ENCODE data around the gene EPB41L2.

The EPB41L2 gene

DNA sequence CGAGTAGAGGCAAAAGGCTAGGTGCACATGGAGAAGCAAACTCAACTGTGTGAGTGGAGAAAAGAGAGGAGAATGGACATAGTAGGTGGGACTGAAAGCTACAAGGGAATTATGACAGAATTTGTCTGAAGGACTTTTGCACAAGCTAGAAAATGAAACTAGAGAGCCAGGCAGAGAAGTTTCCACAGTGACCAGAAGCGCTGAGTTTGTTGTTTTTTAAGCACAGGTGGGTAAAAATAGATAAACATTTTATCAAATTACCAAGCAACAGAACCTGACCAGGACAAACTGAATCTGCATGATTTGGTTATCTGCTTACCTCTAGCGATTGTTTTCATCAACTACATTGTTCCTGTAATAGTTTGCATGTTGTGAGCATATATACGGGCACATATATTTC lies 197.3 kb downstream of the EPB41L2 start:
- no peak for DNase-seq (ENCODE audit: low read depth in 3 of 3)

DNA sequence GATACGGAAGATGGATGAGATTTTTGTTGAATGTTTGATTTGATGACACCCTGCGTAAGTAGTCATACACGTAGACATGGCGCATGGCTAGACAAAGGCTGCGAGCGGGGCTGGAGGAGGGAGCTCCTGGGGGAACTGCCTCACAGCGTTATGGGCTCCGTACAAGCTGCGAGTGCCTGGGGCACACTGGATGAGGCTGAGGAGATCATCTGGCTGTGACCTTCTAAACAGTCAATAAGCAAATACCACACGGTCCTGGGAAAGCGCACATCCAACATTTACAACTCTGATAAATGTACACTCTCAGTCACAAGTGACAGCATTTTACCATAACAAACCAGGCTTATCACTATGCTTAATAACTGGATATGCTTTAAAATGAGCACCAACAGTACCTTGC lies 198.7 kb downstream of the EPB41L2 start:
- no peak for DNase-seq (ENCODE audit: low read depth in 3 of 3)

- DNase-seq (ENCODE audit: low read depth in 3 of 3), result no peak
Measured at GRCh38 chr6:130863415-130864230, 199.4 kb downstream of the EPB41L2 start.

- DNase-seq (ENCODE audit: low read depth in 3 of 3), result no peak
Measured at GRCh38 chr6:130862370-130862769, 200.7 kb downstream of the EPB41L2 start.

- no peak for DNase-seq (ENCODE audit: low read depth in 3 of 3)
Measured at GRCh38 chr6:130859161-130859867, 203.7 kb downstream of the EPB41L2 start.

GRCh38 chr6:130858498-130859160 lies 204.4 kb downstream of the EPB41L2 start:
- no peak for DNase-seq (ENCODE audit: low read depth in 3 of 3)

DNA sequence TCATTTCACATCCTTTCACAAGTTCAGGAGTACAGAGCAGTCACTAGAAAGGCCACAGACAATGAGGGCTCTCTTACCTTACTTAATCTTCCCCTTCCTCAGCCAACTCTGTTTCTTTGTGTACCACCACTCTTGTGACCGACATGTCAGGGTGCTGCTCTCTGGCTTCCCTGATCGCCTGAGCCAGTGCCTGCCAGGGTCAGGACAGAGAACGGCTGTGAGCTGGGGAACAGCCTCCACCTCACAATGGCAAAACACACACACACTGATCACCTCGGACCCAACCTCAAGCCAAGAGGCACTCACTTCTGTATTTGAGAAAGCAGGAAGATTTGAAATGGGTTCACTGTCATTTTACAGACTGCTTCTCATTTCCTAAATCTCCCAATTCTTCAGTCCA lies 205.0 kb downstream of the EPB41L2 start:
- DNase-seq (ENCODE audit: low read depth in 3 of 3), result no peak

GRCh38 chr6:130853555-130854183 lies 209.4 kb downstream of the EPB41L2 start:
- no peak for DNase-seq (ENCODE audit: low read depth in 3 of 3)

GRCh38 chr6:130852844-130853554 lies 210.0 kb downstream of the EPB41L2 start:
- DNase-seq (ENCODE audit: low read depth in 3 of 3), result no peak

DNA sequence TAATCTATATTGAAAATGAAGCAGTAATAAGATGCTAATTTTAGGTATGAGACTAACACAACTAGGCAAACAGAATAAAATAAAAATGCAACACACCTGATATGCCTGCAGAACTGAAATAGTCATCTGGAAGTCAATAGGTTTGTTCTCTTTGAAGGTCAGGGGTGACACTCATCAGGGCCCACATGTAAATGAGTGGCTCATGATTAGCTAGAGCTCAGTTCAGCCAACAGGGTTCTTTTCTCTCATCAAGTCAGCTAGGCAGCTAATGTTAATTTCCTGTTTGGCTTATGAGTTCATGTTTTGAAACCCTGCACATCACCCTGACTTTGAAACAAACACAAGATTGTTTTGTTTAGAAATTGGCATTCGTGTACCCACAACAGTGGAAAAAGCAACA lies 212.0 kb downstream of the EPB41L2 start:
- DNase-seq (ENCODE audit: low read depth in 3 of 3), result no peak

GRCh38 chr6:130849594-130849993 lies 213.5 kb downstream of the EPB41L2 start:
- DNase-seq (ENCODE audit: low read depth in 3 of 3), result no peak

GRCh38 chr6:130848945-130849344 lies 214.1 kb downstream of the EPB41L2 start:
- no peak for DNase-seq (ENCODE audit: low read depth in 3 of 3)

DNA sequence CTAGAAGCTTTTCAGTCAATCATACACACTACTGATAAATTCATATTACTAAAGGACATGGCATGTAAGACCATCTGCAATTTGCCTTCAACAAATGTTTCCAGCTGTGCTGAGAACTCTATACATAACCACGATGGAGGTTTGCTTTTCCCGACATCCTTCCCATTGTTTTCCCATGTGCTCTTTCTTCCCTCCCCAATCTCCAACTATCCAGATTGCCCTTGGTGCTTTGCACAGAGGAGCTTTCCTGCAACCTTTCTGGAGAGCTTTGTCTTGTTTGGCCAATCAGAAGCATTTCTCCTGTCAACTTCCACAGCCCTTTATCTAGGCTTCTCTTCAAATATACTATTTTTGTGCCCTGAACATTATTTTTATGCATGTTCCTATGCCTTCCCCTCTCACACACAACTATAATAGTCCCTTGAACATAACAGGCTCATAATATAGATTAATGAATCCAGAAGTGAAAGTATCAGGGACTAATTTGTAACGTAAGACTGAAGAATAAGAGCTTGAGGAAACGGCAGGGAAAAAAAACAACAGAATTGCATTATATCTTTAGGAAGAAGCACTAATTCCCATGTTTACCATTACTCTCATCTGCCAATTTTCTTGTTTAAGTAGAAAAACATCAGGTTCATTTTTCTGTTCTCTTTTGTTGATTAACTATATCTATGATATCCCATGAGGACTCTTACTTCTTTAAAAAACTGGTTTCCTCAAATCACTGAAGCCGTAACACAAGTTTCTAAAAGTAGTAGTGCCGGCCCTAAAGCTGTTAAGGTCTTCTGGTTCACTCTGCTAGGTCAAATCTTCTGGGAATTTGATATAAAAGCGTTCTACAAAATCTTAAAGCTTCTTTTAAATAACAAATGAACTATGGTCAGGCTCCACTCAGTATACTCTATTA lies 215.8 kb downstream of the EPB41L2 start:
- no peak for DNase-seq (ENCODE audit: low read depth in 3 of 3)

DNA sequence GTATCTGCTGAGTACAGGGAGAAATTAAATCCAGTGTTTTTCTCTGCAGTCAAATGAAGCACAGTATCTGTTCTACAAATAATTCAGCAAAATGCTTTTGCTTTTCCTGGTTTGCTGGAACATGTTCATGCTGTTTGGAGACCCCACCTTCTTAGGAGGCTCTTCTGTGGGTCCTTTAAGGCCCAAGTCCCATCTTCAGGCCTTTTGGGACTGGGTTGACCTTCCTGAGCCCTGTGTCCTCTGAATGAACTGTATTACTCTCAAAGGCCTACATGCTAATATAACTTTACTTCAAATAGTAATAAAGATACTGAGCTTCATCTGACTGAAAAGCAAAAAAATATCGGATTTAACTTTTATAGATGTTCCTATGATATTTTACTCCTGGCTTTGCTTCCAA lies 216.5 kb downstream of the EPB41L2 start:
- DNase-seq (ENCODE audit: low read depth in 3 of 3), result no peak

DNA sequence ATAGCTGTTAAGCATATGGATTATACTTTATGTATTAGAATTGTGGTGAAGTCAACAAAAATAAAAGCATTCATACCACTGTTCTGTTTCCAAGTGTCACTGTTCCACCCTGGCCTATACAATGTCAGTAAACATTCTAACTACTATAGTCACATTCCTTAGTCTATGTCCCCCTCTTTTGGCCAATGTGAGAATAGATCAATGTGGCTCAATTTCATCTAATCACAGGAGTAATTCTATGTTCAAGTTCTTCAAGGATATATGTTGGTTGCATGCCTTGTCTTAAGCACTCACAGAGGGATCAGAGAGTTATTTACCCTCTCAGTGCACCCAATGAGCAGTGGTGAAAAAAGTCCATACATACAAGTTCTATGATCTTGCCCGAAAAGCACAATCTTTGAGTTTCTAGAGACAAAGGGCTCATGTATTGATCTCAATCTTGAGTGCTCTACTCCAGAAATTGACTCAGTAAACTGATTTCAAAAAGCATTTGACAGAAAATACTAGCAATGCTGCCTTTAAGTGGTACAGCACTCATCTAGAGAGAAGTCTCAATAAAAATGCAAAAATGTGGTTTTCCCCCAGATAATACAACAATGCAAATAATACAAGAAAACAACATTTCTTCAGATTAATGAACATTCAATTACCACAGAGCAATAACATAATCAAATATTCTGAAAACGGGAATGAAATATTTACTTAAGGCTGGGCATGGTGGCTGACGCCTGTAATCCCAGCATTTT lies 219.3 kb downstream of the EPB41L2 start:
- DNase-seq (ENCODE audit: low read depth in 3 of 3), result no peak

GRCh38 chr6:130841128-130841728 lies 221.8 kb downstream of the EPB41L2 start:
- no peak for DNase-seq (ENCODE audit: low read depth in 3 of 3)

DNA sequence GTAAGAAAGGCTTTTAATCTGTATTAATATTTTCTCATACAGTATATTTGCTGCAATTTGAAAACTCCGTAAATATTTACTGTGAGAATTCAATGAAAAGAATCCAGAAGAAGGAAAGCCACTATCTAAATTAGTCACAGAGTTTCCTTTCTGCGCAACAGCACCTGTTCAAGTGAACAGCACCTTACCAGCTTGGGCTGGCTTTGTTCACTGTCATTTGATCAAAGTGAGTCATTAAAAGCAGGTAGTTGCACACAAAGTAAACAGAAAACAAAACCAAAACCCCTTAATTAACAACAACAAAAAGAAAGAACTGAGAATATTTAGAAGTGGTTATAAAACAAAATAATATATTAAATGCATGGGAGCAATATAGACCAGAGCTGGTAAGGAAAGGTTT lies 223.0 kb downstream of the EPB41L2 start:
- no peak for DNase-seq (ENCODE audit: low read depth in 3 of 3)

GRCh38 chr6:130839379-130839778 lies 223.7 kb downstream of the EPB41L2 start:
- DNase-seq (ENCODE audit: low read depth in 3 of 3), result no peak

GRCh38 chr6:130838951-130839350 lies 224.1 kb downstream of the EPB41L2 start:
- DNase-seq (ENCODE audit: low read depth in 3 of 3), result no peak

Data from stimulated activated CD4-positive, alpha-beta T cell treated with anti-CD3 and anti-CD28 coated beads, TNF-alpha, amount 100 ng/mL, for 4 hours (primary cell).